ENCODE measurements around the gene C1orf198. TPM values are rescaled to one million over a fixed set of nuclear protein-coding genes. Genes with fewer than 3 reads are reported as not detected.

Gene C1orf198
- polyA plus RNA-seq, 2 of the 4 experiments (the other 2 are of a cell fraction): 12.0 to 20.4 TPM

DNA sequence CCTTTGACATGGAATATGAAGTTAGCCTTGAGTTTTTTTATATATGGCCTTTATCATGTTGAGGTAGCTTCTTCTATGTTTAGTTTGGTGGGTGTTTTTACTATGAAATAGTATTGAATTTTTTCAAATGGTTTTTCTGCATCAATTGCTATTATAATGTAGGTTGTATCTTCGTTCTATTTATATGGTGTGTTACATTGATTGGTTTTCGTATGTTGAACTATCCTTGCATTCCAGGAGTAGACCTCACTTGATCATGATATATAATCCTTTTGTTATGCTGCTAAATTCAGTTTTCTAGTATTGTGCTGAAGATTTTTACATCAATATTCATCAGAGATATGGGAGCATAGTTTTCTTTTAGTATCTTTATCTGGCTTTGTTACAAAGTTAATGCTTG is 55.8 kb downstream of the C1orf198 start (continued):
- TF ChIP-seq EHF (CRISPR knock-in tag; IDR thresholded peaks at IDR 0.05): no peak
- TF ChIP-seq EP300 (IDR thresholded peaks at IDR 0.05): no peak

DNA sequence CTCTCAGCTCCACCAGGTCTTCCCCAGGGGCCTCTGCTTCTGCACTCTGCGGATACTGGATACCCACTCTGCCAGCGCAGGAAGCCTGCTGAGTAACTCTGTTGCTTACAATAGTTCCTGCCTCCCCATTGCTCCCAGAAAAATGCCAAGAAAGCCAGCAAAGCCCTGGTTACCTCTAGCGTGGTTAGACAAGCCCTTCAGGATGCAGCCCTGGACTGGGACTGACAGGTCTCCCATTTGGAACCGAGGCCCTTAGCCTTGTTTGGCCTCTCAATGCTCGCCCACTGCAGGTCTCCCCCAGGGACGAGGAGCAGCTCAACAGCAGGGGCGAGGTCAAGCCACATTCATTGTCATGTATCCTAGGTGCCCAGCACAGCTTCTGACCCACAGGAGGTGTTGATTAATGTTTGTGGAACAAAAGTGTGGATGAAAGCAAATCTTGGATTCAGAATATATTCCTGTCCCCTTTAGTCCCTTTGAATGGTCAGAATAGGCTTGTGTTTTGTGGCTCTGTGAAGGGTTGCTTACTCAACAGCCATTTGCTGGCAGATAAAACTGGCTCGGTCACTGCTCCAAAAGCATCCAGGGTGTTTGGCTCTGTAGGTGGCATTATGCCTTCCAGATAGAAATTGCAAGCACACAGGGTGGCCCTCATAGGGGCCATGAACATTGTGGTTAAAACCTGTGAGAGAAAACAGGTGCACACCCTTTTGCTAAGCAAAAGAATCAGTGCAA is 58.9 kb downstream of the C1orf198 start:
- FAIRE-seq (no peak), ATAC-seq (no peak), DNase-seq (ENCODE audit: low read depth in 1 of 2, low spot score in 1 of 2) (no peak)
- Histone ChIP-seq H3K9me3 (peaks cover 21% of the 10 kb centered on the region; the same call in 1 of the 3 replicates), H3K4me3 (no peak overlapping the region), H3K4me2 (no peak overlapping the region), H3K27ac (no peak overlapping the region), H3K4me1 (no peaks in the 10 kb centered on the region)
- TF ChIP-seq, protein P1, sequence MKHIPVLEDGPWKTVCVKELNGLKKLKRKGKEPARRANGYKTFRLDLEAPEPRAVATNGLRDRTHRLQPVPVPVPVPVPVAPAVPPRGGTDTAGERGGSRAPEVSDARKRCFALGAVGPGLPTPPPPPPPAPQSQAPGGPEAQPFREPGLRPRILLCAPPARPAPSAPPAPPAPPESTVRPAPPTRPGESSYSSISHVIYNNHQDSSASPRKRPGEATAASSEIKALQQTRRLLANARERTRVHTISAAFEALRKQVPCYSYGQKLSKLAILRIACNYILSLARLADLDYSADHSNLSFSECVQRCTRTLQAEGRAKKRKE (CRISPR knock-in tag; IDR thresholded peaks at IDR 0.05; ENCODE audit: low read depth): no peak
- ChIA-PET CTCF (interaction anchor here (1.2 to 4.9 kb wide), 3 partner anchors 12 to 401 kb away, joined by 4 to 29 read pairs (median 4); no protein-coding TSS in a partner anchor), POLR2A (no interaction called here)
- 21% methylated on average over 8 of the region's 8 CpGs for whole genome bisulfite sequencing (ENCODE audit: missing lambda C conversion rate)

DNA sequence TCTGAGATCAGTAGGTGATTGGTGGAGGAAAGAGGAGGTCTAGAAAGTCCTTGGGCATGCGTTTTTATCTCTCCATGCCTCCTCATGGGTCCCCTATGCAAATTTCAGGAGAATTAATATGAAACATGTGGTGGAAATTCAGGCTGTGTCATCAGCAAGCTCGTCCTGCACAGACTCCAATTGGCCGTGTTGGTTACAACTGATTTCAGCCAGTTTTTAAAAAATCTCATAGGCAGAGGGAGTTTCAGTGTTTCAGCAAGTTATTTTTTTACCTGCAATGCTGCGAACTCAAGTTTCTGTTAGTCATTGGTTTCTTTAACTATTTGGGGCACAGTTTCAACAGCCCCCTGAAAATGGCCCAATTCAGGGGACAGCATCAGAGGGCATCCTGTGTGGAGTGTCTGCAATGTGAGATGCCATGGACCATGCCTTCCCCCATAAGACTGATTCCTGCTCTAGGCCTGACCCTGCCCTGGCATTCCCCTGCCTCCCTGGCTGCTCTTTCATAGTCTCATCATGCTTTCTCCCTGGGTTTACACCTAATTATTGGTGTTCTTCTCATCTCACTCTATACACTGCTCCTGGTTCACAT is 59.9 kb downstream of the C1orf198 start:
- no peak overlapping the region for H3K27ac ChIP-seq
- ATAC-seq (no peak), DNase-seq (ENCODE audit: low read depth in 1 of 2, low spot score in 1 of 2) (no peak), FAIRE-seq (no peak)
- H3K4me2 ChIP-seq: no peak overlapping the region
- WGBS (ENCODE audit: missing lambda C conversion rate): 30% methylated on average over 4 of the region's 4 CpGs
- H3K4me1 ChIP-seq: no peaks in the 10 kb centered on the region
- peaks cover 15% of the 10 kb centered on the region; the same call in 1 of the 3 replicates for H3K9me3 ChIP-seq
- H3K4me3 ChIP-seq: no peak overlapping the region
- no peak for TF ChIP-seq ZC3H11A (IDR thresholded peaks at IDR 0.05)
- TF ChIP-seq PHF8 (IDR thresholded peaks at IDR 0.05; ENCODE audit: borderline replicate concordance, low read depth): no peak
- no peak for TF ChIP-seq RAD21 (conservative IDR thresholded peaks at IDR 0.05 in 1 of 2, IDR thresholded peaks at IDR 0.05 in 1 of 2)
- TF ChIP-seq HOXA7 (CRISPR knock-in tag; IDR thresholded peaks at IDR 0.05): no peak
- no peak for TF ChIP-seq ZSCAN20 (CRISPR knock-in tag; IDR thresholded peaks at IDR 0.05)
- TF ChIP-seq JUN (IDR thresholded peaks at IDR 0.05): no peak
- TF ChIP-seq ZFP36 (IDR thresholded peaks at IDR 0.05; ENCODE audit: borderline replicate concordance, partially characterized antibody): no peak
- TF ChIP-seq, protein P2, sequence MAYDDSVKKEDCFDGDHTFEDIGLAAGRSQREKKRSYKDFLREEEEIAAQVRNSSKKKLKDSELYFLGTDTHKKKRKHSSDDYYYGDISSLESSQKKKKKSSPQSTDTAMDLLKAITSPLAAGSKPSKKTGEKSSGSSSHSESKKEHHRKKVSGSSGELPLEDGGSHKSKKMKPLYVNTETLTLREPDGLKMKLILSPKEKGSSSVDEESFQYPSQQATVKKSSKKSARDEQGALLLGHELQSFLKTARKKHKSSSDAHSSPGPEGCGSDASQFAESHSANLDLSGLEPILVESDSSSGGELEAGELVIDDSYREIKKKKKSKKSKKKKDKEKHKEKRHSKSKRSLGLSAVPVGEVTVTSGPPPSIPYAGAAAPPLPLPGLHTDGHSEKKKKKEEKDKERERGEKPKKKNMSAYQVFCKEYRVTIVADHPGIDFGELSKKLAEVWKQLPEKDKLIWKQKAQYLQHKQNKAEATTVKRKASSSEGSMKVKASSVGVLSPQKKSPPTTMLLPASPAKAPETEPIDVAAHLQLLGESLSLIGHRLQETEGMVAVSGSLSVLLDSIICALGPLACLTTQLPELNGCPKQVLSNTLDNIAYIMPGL (CRISPR knock-in tag; IDR thresholded peaks at IDR 0.05; ENCODE audit: borderline replicate concordance): no peak
- no peak for TF ChIP-seq FOSB (CRISPR knock-in tag; IDR thresholded peaks at IDR 0.05)
- POLR2A ChIA-PET: no interaction called here
- CTCF ChIA-PET: interaction anchor here (1.2 to 4.9 kb wide), 2 partner anchors 11 to 40 kb away, joined by 4 to 29 read pairs; no protein-coding TSS in a partner anchor

DNA sequence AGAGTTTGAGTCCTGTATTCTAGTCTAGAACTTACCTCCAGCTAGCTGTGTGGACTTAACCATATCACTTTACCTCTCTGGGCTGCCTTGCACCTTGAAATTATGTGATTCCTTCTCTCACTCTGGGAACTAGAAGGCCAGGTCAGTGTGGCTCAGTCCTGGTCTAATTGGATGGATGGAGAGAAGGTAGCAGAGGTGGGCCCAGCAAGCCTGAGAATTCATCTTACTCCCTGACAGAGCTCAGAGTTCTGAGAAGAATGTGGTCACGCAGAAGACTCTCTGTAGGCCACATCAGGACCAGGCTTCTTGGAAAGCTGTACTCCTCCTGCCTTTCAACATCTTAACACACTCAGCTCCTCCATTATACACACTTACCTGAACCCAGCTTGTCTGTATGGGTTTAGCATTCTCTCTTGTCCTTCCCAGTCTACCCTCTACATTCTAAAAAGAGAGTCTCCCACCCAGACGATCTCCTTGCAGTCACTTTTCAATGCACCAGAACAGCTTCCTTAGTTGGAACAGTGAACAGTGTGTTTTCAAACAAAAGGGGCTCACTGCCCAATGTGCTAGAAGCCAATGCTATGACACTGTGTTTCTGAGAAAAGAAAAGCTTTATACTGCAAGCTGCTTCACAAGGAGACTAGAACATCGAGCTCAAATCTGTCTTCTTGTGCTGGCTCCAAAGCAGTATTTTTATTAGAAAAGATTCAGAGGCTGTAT is 60.6 kb downstream of the C1orf198 start:
- CTCF ChIA-PET: interaction anchor here (0.6 to 4.9 kb wide), 4 partner anchors 9 to 224 kb away, joined by 3 to 29 read pairs (median 4); no protein-coding TSS in a partner anchor
- peaks cover 10% of the 10 kb centered on the region; the same call in 1 of the 3 replicates for H3K9me3 ChIP-seq
- FAIRE-seq: no peak
- no peak for DNase-seq (ENCODE audit: low read depth in 1 of 2, low spot score in 1 of 2)
- POLR2A ChIA-PET: no interaction called here
- no peak overlapping the region for H3K4me3 ChIP-seq
- no peak for ATAC-seq
- no peaks in the 10 kb centered on the region for H3K4me1 ChIP-seq
- 37% methylated on average over 3 of the region's 3 CpGs for WGBS (ENCODE audit: missing lambda C conversion rate)
- H3K27ac ChIP-seq: no peak overlapping the region
- no peak overlapping the region for H3K4me2 ChIP-seq
- TF ChIP-seq, protein P3, sequence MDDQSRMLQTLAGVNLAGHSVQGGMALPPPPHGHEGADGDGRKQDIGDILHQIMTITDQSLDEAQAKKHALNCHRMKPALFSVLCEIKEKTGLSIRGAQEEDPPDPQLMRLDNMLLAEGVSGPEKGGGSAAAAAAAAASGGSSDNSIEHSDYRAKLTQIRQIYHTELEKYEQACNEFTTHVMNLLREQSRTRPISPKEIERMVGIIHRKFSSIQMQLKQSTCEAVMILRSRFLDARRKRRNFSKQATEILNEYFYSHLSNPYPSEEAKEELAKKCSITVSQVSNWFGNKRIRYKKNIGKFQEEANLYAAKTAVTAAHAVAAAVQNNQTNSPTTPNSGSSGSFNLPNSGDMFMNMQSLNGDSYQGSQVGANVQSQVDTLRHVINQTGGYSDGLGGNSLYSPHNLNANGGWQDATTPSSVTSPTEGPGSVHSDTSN (IDR thresholded peaks at IDR 0.05): no peak
- TF ChIP-seq, protein P4, sequence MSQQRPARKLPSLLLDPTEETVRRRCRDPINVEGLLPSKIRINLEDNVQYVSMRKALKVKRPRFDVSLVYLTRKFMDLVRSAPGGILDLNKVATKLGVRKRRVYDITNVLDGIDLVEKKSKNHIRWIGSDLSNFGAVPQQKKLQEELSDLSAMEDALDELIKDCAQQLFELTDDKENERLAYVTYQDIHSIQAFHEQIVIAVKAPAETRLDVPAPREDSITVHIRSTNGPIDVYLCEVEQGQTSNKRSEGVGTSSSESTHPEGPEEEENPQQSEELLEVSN (IDR thresholded peaks at IDR 0.05; ENCODE audit: borderline replicate concordance, low read depth): no peak
- TF ChIP-seq GATA3 (IDR thresholded peaks at IDR 0.05; ENCODE audit: borderline replicate concordance) (no peak), MYC (IDR thresholded peaks at IDR 0.05; ENCODE audit: borderline replicate concordance, low read length) (no peak), MAZ (IDR thresholded peaks at IDR 0.05; ENCODE audit: borderline replicate concordance, low read depth, low read length) (no peak), ZNF302 (CRISPR knock-in tag; IDR thresholded peaks at IDR 0.05) (no peak), CBX8 (IDR thresholded peaks at IDR 0.05) (no peak)
- TF ChIP-seq, protein P5, sequence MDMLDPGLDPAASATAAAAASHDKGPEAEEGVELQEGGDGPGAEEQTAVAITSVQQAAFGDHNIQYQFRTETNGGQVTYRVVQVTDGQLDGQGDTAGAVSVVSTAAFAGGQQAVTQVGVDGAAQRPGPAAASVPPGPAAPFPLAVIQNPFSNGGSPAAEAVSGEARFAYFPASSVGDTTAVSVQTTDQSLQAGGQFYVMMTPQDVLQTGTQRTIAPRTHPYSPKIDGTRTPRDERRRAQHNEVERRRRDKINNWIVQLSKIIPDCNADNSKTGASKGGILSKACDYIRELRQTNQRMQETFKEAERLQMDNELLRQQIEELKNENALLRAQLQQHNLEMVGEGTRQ (IDR thresholded peaks at IDR 0.05): no peak
- TF ChIP-seq, protein P6, sequence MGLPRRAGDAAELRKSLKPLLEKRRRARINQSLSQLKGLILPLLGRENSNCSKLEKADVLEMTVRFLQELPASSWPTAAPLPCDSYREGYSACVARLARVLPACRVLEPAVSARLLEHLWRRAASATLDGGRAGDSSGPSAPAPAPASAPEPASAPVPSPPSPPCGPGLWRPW (IDR thresholded peaks at IDR 0.05): no peak
- TF ChIP-seq, protein P7, sequence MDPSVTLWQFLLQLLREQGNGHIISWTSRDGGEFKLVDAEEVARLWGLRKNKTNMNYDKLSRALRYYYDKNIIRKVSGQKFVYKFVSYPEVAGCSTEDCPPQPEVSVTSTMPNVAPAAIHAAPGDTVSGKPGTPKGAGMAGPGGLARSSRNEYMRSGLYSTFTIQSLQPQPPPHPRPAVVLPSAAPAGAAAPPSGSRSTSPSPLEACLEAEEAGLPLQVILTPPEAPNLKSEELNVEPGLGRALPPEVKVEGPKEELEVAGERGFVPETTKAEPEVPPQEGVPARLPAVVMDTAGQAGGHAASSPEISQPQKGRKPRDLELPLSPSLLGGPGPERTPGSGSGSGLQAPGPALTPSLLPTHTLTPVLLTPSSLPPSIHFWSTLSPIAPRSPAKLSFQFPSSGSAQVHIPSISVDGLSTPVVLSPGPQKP (IDR thresholded peaks at IDR 0.05; ENCODE audit: low read depth, low read length): no peak
